Tibial nerve (tissue), 4 donors: ENCODE results near the gene CALY. TPM values are rescaled to one million over a fixed set of nuclear protein-coding genes. Genes with fewer than 3 reads are reported as not detected.

Source experiments
- DNase-seq, 2 donors: peaks; one replicate each; pipeline ENCODE4 v3.0.0-alpha.2; 2019; ENCODE audit warnings: low spot score in 2 of 2
- H3K27ac ChIP-seq, 4 donors: fragments of 200-600 bp; sonication (generic) in 3 of 4; one replicate each; pipeline ENCODE4 v1.5.1; 2017 to 2019; ENCODE audit warnings: mild to moderate bottlenecking in 1 of 4
- H3K27me3 ChIP-seq, 2 donors: fragments of 200-600 bp; sonication (generic) in 1 of 2; one replicate each; pipeline versions ENCODE4 v1.5.1 to v1.6.0; 2017 to 2019
- H3K36me3 ChIP-seq, 3 donors: fragments of 200-600 bp; sonication (generic); one replicate each; pipeline ENCODE4 v1.5.1; 2018 to 2019
- H3K4me1 ChIP-seq, 4 donors: fragments of 200-600 bp; sonication (generic) in 3 of 4; one replicate each; pipeline ENCODE4 v1.5.1; 2017 to 2019
- H3K4me3 ChIP-seq, 4 donors: fragments of 200-600 bp; sonication (generic) in 3 of 4; one replicate each; pipeline ENCODE4 v1.5.1; 2017 to 2019; ENCODE audit warnings: mild to moderate bottlenecking in 1 of 4, moderate library complexity in 1 of 4
- H3K9me3 ChIP-seq, 4 donors: fragments of 200-600 bp; sonication (generic) in 3 of 4; one replicate each; pipeline ENCODE4 v1.5.1; 2017 to 2019
- CTCF ChIP-seq, 5 experiments: fragments of 200-600 bp in 3 of 5; fragments of 450-650 bp in 2 of 5; sonication (generic) in 3 of 5; IDR thresholded peaks; one replicate each; pipeline ENCODE4 v1.5.1; 2016 to 2019; ENCODE audit warnings: antibody characterized with exemption in 5 of 5, mild to moderate bottlenecking in 3 of 5, moderate library complexity in 2 of 5
- EP300 ChIP-seq, 2 donors: sonication (generic); formaldehyde crosslinking; IDR thresholded peaks; one replicate each; pipeline ENCODE4 v1.6.1; 2017; ENCODE audit warnings: antibody characterized with exemption in 2 of 2, mild to moderate bottlenecking in 1 of 2
- POLR2A ChIP-seq, 2 donors: fragments of 450-650 bp; IDR thresholded peaks; one replicate each; pipeline ENCODE4 v1.6.1; 2017; ENCODE audit warnings: antibody characterized with exemption in 2 of 2, mild to moderate bottlenecking in 2 of 2, moderate library complexity in 2 of 2
- WGBS, 2 donors: methylation state at CpG; one replicate each; pipeline ENCODE4 v1.1.5; 2018; 5-methylcytosine and 5-hydroxymethylcytosine counted together
- total RNA-seq, 4 donors: library from RNA; depleted of rRNA; stranded (reverse); fragments of >200 nt; gene quantifications; one replicate each; pipeline ENCODE4 v1.1.0, GENCODE V29; 2016

Gene CALY
- total RNA-seq, 4 donors from 2014 or later = 0.60 to 4.4 (median 1.2) TPM; not detected in 1

GRCh38 chr10:133347710-133348517, 11.2 kb upstream of the CALY start:
- no peak overlapping the region for H3K4me3 ChIP-seq
- H3K36me3 ChIP-seq = no peaks in the 10 kb centered on the region
- peaks cover 0 to 37% (median 5%) of the 10 kb centered on the region in 4 donors for H3K4me1 ChIP-seq
- H3K9me3 ChIP-seq = no peaks in the 10 kb centered on the region
- H3K27ac ChIP-seq = peak overlapping the region in 2 of 4 donors; percentile 29 to 73
- no peak for TF ChIP-seq CTCF (IDR thresholded peaks at IDR 0.05)
- TF ChIP-seq EP300 (IDR thresholded peaks at IDR 0.05) = no peak
- no peak for TF ChIP-seq POLR2A (IDR thresholded peaks at IDR 0.05)
- H3K27me3 ChIP-seq = peaks cover 0 to 21% of the 10 kb centered on the region in 2 donors
- DNase-seq = no peak
- 38 to 47% methylated on average over 12 to 14 of the region's 16 CpGs for WGBS, 2 donors

GRCh38 chr10:133346413-133346812, 9.7 kb upstream of the CALY start:
- peaks cover 0 to 35% of the 10 kb centered on the region in 2 donors for H3K27me3 ChIP-seq
- 52 to 63% methylated on average over 11 of the region's 11 CpGs for WGBS, 2 donors

GRCh38 chr10:133344236-133344635, 7.5 kb upstream of the CALY start:
- H3K27ac ChIP-seq = no peak overlapping the region
- H3K36me3 ChIP-seq = no peaks in the 10 kb centered on the region
- DNase-seq = no peak
- no peak overlapping the region for H3K4me3 ChIP-seq
- peaks cover 0 to 5% (median 0%) of the 10 kb centered on the region in 4 donors for H3K9me3 ChIP-seq
- peaks cover 0 to 16% (median 3%) of the 10 kb centered on the region in 4 donors for H3K4me1 ChIP-seq
- 63 to 65% methylated on average over 5 of the region's 5 CpGs for WGBS, 2 donors
- no peak for TF ChIP-seq POLR2A (IDR thresholded peaks at IDR 0.05)
- no peak for TF ChIP-seq CTCF (IDR thresholded peaks at IDR 0.05)
- no peak for TF ChIP-seq EP300 (IDR thresholded peaks at IDR 0.05)
- peaks cover 0 to 55% of the 10 kb centered on the region in 2 donors for H3K27me3 ChIP-seq

More at GRCh38 chr10:133346413-133346812, 9.7 kb upstream of the CALY start:
- TF ChIP-seq CTCF (IDR thresholded peaks at IDR 0.05) (no peak), POLR2A (IDR thresholded peaks at IDR 0.05) (no peak), EP300 (IDR thresholded peaks at IDR 0.05) (no peak)
- Histone ChIP-seq H3K4me3 (no peak overlapping the region), H3K4me1 (peaks cover 0 to 37% (median 5%) of the 10 kb centered on the region in 4 donors), H3K36me3 (no peaks in the 10 kb centered on the region), H3K9me3 (peaks cover 0 to 1% (median 0%) of the 10 kb centered on the region in 4 donors), H3K27ac (no peak overlapping the region)
- DNase-seq = no peak

- no peak for DNase-seq
- no peak for TF ChIP-seq CTCF (IDR thresholded peaks at IDR 0.05)
- no peak for TF ChIP-seq EP300 (IDR thresholded peaks at IDR 0.05)
- TF ChIP-seq POLR2A (IDR thresholded peaks at IDR 0.05) = no peak
- Histone ChIP-seq H3K27ac (no peak overlapping the region), H3K27me3 (peaks cover 0 to 59% of the 10 kb centered on the region in 2 donors), H3K4me3 (no peak overlapping the region), H3K36me3 (no peaks in the 10 kb centered on the region), H3K4me1 (peaks cover 0 to 16% (median 3%) of the 10 kb centered on the region in 4 donors), H3K9me3 (peaks cover 0 to 5% (median 0%) of the 10 kb centered on the region in 4 donors)
- WGBS, 2 donors = 65 to 68% methylated on average over 9 of the region's 9 CpGs
These were observed 6.9 kb upstream of the CALY start for GRCh38 chr10:133343558-133343957.

GRCh38 chr10:133342942-133343341, 6.2 kb upstream of the CALY start:
- Histone ChIP-seq H3K4me3 (no peak overlapping the region), H3K36me3 (no peaks in the 10 kb centered on the region), H3K27ac (no peak overlapping the region), H3K9me3 (peaks cover 0 to 5% (median 0%) of the 10 kb centered on the region in 4 donors), H3K4me1 (peaks cover 0 to 12% (median 3%) of the 10 kb centered on the region in 4 donors), H3K27me3 (peaks cover 0 to 65% of the 10 kb centered on the region in 2 donors)
- 75 to 76% methylated on average over 4 to 8 of the region's 8 CpGs for WGBS, 2 donors
- TF ChIP-seq EP300 (IDR thresholded peaks at IDR 0.05) (no peak), CTCF (IDR thresholded peaks at IDR 0.05) (no peak), POLR2A (IDR thresholded peaks at IDR 0.05) (no peak)
- no peak for DNase-seq
